ENCODE results near the gene MAST2. TPM values are rescaled to one million over a fixed set of nuclear protein-coding genes. Genes with fewer than 3 reads are reported as not detected.
A peak's percentile ranks its signal among the peaks of the same experiment; 100 is the strongest.

The MAST2 gene
- total and polyA plus RNA-seq, 9 of the 15 experiments (the other 6 are each of a cell fraction or from before 2014, with no cell fraction given) = 0.73 to 32.0 (median 17.8) TPM

GRCh38 chr1:46036894-46037839 lies 233.8 kb downstream of the MAST2 start (continued):
- no peak for TF ChIP-seq GATA2 (CRISPR knock-in tag; IDR thresholded peaks at IDR 0.05)
- TF ChIP-seq NR2C2 (CRISPR knock-in tag; IDR thresholded peaks at IDR 0.05) = peak; percentile 62; the same call in 1 of the 2 replicates
- no peak for TF ChIP-seq NR2C2 (tag; IDR thresholded peaks at IDR 0.05)
- TF ChIP-seq MAX (CRISPR knock-in tag; IDR thresholded peaks at IDR 0.05) = no peak; the same call in 1 of the 2 replicates
- TF ChIP-seq SMAD4 (CRISPR knock-in tag; conservative IDR thresholded peaks at IDR 0.05) = 0 out of 2 replicates have a peak, but pooled peaks have one; percentile 37
- peak; percentile 91 for TF ChIP-seq ZNF24 (IDR thresholded peaks at IDR 0.05)
- TF ChIP-seq SOX6 (IDR thresholded peaks at IDR 0.05) = no peak
- no peak for TF ChIP-seq ELF2 (CRISPR knock-in tag; IDR thresholded peaks at IDR 0.05)
- TF ChIP-seq ETV1 (tag; conservative IDR thresholded peaks at IDR 0.05; ENCODE audit: low read depth) = no peak
- TF ChIP-seq BRD4 (IDR thresholded peaks at IDR 0.05) = no peak
- 0 out of 2 replicates have a peak, but pooled peaks have one; percentile 69 for TF ChIP-seq ERF (CRISPR knock-in tag; IDR thresholded peaks at IDR 0.05)
- no peak for TF ChIP-seq ZBTB26 (CRISPR knock-in tag; IDR thresholded peaks at IDR 0.05)
- TF ChIP-seq POLR2AphosphoS2 (IDR thresholded peaks at IDR 0.05; ENCODE audit: low read length) = peak; percentile 63; the same call in 1 of the 2 replicates
- TF ChIP-seq TEAD4 (IDR thresholded peaks at IDR 0.05; ENCODE audit: low read length) = no peak
- TF ChIP-seq TEAD4 (CRISPR knock-in tag; IDR thresholded peaks at IDR 0.05; ENCODE audit: borderline replicate concordance) = no peak
- no peak for TF ChIP-seq FOS (IDR thresholded peaks at IDR 0.05; ENCODE audit: extremely low read depth, insufficient read length)
- peak; percentile 97 to 99 (median 99) for TF ChIP-seq CTCF (IDR thresholded peaks at IDR 0.05 in 2 of 3, conservative IDR thresholded peaks at IDR 0.05 in 1 of 3; ENCODE audit: insufficient read depth in 2 of 3, low read depth in 1 of 3, low read length in 3 of 3)
- TF ChIP-seq SMAD3 (CRISPR knock-in tag; conservative IDR thresholded peaks at IDR 0.05) = no peak
- TF ChIP-seq CBFA2T2 (conservative IDR thresholded peaks at IDR 0.05) = no peak
- no peak for TF ChIP-seq KAT2B (IDR thresholded peaks at IDR 0.05; ENCODE audit: low read depth, low read length)
- TF ChIP-seq CCNT2 (IDR thresholded peaks at IDR 0.05; ENCODE audit: borderline replicate concordance, extremely low read depth, insufficient read length, low read depth, low read length) = no peak
- no peak for TF ChIP-seq FOXJ3 (CRISPR knock-in tag; IDR thresholded peaks at IDR 0.05)
- TF ChIP-seq MTF1 (CRISPR knock-in tag; IDR thresholded peaks at IDR 0.05; ENCODE audit: borderline replicate concordance) = no peak
- TF ChIP-seq MCM5 (IDR thresholded peaks at IDR 0.05; ENCODE audit: low read depth) = no peak
- TF ChIP-seq ATF2 (CRISPR knock-in tag; IDR thresholded peaks at IDR 0.05) = no peak
